ENCODE results near the gene TIFAB.
A peak's percentile ranks its signal among the peaks of the same experiment; 100 is the strongest.
"Not testable (repeated sequence)": the region's sequence is repeated elsewhere in the genome, so short reads cannot be mapped to it uniquely, and the experiment has no call there.

TIFAB gene, protein sequence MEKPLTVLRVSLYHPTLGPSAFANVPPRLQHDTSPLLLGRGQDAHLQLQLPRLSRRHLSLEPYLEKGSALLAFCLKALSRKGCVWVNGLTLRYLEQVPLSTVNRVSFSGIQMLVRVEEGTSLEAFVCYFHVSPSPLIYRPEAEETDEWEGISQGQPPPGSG

DNA sequence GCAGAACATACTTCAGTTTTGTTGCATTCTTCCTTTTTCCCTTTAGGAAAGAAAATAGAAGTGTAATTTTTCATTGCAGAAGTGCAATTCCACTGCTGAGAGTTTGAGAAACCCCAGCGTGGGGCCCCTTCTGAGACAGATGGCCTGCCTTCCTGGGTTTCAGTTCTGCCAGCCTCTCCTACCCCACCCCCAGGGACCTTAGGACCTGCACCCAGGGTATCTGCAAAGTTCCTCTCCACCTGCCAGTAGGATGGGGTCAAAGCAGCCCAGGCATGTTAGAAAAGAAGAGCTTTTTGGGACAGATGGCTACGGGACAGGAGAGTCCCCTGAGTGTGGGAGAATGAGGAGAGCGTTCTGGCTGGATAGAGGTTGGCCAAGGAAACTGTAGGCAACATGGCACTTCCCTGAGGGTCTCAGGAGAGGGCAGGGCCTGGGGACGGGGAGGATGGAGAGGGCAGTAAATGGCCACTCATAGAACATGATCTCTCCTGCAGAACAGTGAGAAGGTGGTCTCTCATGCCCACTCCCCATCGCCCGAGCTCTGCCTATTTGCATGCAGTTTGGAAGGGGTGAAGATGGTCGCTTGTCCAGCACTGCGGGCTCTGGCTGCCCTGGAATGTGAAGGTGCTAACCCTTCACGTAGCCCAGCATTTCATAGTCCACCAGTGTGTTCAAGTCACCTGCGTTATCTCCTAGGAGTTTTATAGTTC is at the start of gene TIFAB:
TSS of gene TIFAB (minus strand) at position 31 of the 710 bp plus-strand sequence. CDS start 2,412 bp downstream, outside the sequence.
- no peak within 1 kb of the TSS for H3K4me3 ChIP-seq (ENCODE audit: low read depth, low read length)
- in situ Hi-C loops (cut with HindIII; ENCODE audit: low sequenced_read_pairs), result no loop called here
- DNase-seq (ENCODE audit: low read depth, low spot score), result no peak
- TF ChIP-seq, protein P1, sequence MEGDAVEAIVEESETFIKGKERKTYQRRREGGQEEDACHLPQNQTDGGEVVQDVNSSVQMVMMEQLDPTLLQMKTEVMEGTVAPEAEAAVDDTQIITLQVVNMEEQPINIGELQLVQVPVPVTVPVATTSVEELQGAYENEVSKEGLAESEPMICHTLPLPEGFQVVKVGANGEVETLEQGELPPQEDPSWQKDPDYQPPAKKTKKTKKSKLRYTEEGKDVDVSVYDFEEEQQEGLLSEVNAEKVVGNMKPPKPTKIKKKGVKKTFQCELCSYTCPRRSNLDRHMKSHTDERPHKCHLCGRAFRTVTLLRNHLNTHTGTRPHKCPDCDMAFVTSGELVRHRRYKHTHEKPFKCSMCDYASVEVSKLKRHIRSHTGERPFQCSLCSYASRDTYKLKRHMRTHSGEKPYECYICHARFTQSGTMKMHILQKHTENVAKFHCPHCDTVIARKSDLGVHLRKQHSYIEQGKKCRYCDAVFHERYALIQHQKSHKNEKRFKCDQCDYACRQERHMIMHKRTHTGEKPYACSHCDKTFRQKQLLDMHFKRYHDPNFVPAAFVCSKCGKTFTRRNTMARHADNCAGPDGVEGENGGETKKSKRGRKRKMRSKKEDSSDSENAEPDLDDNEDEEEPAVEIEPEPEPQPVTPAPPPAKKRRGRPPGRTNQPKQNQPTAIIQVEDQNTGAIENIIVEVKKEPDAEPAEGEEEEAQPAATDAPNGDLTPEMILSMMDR (IDR thresholded peaks at IDR 0.05; ENCODE audit: low read depth, low read length), result no peak

DNA sequence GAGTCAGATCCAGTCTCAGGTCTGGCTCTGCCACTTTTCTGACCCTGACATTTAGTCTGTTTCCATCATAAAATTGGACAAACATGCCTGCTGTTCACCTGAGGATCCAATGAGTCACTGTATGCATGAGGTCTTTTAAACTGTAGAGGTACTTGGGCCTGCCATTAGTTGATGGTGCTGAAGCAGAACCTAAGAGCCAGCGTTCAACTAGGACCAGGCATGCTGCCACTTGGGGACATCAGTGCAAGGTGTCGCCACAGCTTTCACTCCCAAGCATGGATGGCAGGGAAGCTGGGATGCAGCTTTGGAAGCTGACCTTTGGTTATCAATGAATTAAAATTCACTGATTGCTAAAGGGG is 46.5 kb upstream of the TIFAB start:
- TF ChIP-seq, protein P1 (IDR thresholded peaks at IDR 0.05; ENCODE audit: low read depth, low read length), result no peak
- DNase-seq (ENCODE audit: low read depth, low spot score), result no peak
- H3K4me3 ChIP-seq (ENCODE audit: low read depth, low read length), result no peak overlapping the region
- in situ Hi-C loops (cut with HindIII; ENCODE audit: low sequenced_read_pairs), result no loop called here

DNA sequence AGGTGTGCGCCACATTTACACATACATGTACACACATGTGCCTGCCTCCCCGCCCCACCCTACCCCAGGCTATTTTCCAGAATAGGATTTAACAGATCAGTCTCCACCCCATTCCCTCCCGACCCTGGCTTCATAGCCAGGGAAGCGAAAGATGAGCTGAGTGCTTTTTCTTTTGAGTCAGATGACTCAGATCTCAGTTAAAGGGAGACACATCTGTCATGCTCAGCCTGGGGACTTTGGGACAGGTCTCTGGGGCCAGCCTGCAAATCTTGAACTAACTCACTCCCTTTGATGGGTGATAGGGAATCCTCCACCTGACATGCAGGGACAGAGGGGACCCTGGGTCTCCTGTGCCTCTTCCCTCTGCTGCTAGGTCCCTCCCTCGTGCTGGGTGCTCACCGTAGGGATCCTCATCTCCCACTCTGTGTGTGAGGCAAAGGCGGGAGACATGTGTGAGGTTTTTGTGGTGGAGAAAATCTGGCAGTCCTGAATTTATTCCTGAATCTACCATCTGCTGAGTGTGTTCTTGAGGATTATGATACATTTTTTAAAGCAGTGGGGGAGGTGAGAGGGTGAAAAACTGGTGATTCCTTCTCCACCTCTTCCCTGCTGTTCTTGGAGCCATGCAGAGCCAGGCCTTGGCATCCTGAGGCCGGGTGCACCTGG is 46.0 kb upstream of the TIFAB start:
- in situ Hi-C loops (cut with HindIII; ENCODE audit: low sequenced_read_pairs), result no loop called here
- no peak overlapping the region for H3K4me3 ChIP-seq (ENCODE audit: low read depth, low read length)
- DNase-seq (ENCODE audit: low read depth, low spot score), result no peak

DNA sequence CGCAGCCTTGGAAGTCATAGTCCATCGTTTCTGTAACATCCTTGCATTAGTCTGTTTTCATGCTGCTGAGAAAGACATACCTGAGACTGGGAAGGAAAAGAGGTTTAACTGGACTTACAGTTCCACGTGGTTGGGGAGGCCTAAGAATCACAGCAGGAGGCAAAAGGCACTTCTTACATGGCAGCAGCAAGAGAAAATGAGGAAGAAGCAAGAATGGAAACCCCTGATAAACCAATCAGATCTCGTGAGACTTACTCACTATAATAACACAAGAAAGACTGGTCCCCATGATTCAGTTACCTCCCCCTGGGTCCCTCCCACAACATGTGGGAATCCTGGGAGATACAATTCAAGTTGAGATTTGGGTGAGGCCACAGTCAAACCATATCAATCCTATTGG is 43.4 kb upstream of the TIFAB start:
- DNase-seq (ENCODE audit: low read depth, low spot score); in situ Hi-C loops (cut with HindIII; ENCODE audit: low sequenced_read_pairs); H3K4me3 ChIP-seq (ENCODE audit: low read depth, low read length): not testable (repeated sequence)

More for the DNA sequence above, 46.0 kb upstream of the TIFAB start:
- TF ChIP-seq, protein P1 (IDR thresholded peaks at IDR 0.05; ENCODE audit: low read depth, low read length), result no peak

DNA sequence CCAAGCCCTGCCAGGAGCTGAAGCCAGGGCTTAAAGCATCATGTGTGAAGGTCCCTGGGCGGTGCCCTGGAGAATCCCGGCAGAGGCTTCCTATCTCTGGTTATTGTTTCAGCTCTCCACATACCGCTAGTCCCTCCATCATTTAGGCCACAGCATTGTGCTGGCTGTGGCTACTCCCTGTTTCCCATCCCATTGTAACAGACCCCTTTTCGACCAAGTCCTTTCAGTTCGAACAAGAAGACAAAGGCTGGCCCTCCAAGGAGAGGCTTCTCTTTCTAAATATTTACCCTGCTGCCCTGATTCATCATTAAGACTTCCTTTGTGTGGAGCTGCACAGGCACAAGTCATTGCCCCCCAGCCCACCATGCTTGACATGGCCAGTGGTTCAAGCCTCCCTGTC is 42.0 kb upstream of the TIFAB start:
- DNase-seq (ENCODE audit: low read depth, low spot score), result no peak
- TF ChIP-seq, protein P1 (IDR thresholded peaks at IDR 0.05; ENCODE audit: low read depth, low read length), result no peak
- no peak overlapping the region for H3K4me3 ChIP-seq (ENCODE audit: low read depth, low read length)
- in situ Hi-C loops (cut with HindIII; ENCODE audit: low sequenced_read_pairs), result no loop called here

DNA sequence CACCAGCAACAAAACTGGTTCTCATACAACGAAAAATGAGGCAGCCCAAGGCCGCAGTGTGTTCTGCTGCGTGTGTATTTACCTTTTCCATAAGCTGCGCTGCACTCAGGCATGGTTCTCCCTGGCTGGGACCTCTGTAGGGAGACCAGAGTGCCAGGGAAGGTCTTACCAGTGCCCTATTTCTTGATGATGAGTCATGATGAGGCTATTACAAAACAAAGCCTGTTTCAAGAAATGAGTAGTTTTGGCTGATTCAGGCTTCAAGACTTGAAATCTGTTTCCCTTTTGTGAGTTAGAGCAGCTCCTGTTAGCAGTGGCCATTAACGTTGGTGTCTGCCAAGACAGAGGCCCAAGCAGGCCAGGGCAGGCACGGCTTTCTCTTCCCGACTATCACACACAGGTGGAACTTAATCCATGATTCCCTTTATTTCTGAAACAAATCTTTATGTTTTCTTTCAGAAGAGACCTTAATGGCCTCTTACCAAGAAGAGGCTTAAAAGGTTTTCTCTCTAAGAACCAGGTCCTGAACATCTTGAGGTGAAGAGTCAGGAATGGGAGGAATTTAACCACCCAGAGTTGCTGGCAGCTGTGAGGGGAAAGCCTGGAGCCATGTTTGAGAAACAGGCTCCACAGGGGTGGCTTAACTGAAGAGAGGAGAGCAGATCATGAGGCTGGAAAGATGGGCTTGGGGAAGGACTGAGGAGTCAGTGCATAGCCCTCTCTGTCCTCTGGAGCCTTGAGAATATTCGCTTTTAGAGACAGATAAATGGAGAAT is 41.4 kb upstream of the TIFAB start:
- in situ Hi-C loops (cut with HindIII; ENCODE audit: low sequenced_read_pairs), result no loop called here
- DNase-seq (ENCODE audit: low read depth, low spot score), result peak; percentile 87
- TF ChIP-seq, protein P1 (IDR thresholded peaks at IDR 0.05; ENCODE audit: low read depth, low read length), result no peak
- H3K4me3 ChIP-seq (ENCODE audit: low read depth, low read length), result no peak overlapping the region

Measured in astrocyte of the spinal cord (primary cell).